NOMO-1 (cell line): ENCODE results near the gene GDPD4.

Experiments used
- DNase-seq, 2 experiments: peaks; one replicate each; lab custom pipeline; 2025; ENCODE audit not compliant: unreplicated experiment in 2 of 2; lab: John Stamatoyannopoulos, UW

Gene GDPD4

DNA sequence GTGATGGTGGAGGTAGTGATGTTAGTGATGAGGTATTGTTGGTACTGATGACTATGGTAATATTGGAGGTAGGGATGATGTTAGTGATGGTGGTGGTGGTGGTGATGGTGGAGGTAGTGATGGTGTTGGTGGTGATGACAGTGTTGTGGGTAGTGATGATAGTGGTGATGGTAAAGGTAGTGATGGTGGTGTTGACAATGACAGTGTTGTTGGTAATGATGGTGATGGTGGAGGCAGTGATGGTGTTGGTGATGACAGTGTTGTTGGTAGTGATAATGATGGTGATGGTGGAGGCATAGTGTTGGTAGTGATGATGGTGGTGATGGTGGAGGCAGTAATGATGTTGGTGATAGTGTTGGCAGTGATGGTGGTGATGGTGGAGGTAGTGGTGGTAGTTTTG lies 108.3 kb downstream of the GDPD4 start:
- DNase-seq: no peak

DNA sequence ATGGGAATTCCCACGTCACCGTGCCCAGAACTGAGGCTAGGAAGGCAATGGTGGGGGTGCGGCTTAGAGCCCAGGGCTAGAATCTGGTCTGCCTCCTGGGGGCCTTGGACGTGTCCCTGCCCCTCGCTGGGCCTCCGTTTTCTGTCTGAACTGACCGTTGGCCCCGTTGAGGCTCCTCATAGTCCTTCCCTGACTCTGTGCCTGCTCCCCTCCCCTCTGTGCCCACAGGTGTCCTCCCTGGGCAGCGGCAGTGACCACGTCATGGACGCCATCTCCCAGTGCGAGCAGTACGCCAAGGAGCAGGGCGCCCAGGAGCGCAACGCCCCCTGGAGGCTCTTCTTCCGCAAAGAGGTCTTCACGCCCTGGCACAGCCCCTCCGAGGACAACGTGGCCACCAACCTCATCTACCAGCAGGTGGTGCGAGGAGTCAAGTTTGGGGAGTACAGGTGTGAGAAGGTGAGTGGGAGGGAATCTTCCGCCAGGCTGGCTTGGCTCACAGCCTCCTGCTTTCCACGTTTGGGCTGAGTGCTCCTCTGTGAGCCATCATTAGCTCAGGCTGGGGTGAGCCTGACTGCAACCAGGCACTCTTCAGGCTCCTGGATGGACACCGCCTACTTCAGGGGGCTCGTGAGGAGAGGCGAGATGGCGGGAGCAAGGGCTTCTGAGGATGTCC lies 109.5 kb downstream of the GDPD4 start:
- DNase-seq: peak in 1 of 2 experiments; percentile 15

DNA sequence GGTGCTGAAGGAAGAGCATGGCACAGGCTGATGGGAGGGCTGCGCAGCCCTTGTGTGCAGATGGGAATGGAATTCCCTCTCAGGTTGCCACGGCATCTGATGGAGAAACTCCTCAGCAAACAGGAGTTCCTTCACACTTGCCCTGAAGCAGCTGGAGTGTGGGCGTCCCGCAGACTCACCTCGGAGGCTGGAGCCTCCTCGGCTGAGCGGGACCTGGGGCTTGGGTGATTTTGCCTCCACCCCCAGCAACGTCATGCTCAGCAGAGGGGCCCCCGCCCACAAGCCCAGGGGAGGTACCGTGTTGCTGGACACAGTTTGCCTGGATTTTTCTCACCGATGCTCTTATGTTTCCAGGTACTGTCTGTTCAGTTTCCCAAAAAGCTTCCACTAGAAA lies 110.1 kb downstream of the GDPD4 start:
- no peak for DNase-seq

DNA sequence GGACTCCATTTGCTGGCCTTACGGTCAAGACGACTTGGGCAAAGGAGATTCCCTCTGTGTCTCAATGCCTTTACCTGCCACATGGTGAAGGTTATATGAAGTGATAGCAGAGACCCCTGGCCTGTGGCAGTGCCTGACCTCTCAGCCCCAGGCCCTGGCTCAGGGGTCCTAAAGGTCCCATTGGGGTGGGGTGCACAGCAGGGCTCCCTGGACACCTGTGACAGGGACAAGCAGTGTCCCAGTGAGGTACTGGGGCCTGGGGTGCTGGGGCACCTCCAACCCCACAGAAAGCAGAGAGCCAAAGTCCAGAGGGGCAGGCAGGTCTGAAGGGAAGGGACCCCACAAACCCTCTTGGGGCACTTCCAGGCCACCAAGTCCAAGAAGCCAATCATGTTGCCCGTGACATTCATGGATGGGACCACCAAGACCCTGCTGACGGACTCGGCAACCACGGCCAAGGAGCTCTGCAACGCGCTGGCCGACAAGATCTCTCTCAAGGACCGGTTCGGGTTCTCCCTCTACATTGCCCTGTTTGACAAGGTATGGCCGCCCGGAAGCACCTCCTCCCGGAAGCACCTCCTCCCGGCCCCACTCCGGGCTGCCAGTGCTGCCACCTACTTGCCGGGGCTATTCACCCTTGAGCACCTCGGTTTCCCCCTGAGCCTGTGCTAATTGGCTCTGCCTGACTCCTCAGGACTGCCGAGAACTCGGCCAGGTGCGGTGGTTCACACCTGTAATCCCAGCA lies 111.0 kb downstream of the GDPD4 start:
- no peak for DNase-seq

DNA sequence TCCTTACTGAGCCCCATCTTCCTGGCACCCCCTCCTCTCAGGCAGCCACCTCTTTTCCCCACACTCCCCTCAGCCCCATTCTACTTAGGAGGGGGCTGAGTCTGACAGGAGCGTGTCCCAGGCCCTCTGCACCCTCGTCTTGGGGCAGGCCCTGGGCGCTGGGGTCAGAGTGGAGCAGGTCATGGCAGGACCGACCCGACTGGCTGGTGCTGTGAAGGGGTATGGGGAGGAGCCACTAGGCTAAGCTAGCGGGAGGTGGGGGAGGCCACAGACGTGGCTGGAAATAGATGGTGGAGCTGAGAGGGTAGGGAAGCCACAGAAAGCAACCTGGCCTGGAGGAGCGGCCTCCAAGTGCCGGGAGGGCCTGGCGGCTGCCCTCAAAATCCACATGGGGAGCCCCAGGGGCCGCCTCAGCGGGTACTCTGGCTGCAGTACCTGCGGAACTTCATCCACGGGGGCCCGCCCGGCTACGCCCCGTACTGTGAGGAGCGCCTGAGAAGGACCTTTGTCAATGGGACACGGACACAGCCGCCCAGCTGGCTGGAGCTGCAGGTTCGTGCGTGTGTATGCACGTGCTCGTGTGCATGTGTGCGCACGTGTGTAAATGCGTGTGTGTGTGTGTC lies 111.8 kb downstream of the GDPD4 start:
- DNase-seq: no peak

DNA sequence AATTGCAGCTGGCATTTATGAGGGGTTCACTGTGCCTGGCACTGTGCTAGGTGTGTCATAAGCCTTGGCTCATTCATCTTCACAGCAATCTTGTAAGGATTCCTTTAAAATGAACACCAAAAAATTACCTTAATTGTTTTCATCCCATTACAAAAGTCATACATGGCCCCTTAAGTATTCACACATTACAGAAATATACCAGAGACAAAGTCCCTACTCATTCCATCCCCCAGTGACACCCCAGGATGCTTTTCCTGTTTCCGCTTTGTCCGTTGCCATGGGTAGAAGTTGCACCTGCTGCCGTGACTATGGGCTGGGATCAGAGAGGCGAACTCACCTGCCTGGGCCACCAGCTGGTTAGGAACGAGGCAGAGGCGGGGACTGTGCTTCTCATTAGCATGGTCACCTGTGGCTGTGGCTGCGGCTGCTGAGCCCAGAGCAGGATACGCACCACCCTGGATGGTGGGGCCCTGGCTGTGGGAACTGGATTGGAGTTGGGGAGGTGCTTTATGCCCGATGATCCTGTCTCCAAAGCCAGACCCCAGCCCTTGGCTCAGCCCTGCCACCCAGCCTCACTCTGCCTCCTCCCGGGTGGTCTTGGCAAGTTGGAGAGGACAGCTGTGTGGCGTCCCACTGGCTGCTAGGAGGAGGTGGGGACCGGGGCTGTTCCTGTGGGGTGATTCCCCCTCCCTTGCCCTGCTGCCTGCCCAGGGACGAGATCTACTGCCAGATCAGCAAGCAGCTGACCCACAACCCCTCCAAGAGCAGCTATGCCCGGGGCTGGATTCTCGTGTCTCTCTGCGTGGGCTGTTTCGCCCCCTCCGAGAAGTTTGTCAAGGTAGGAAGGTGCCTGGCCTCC lies 112.6 kb downstream of the GDPD4 start:
- DNase-seq: no peak

DNA sequence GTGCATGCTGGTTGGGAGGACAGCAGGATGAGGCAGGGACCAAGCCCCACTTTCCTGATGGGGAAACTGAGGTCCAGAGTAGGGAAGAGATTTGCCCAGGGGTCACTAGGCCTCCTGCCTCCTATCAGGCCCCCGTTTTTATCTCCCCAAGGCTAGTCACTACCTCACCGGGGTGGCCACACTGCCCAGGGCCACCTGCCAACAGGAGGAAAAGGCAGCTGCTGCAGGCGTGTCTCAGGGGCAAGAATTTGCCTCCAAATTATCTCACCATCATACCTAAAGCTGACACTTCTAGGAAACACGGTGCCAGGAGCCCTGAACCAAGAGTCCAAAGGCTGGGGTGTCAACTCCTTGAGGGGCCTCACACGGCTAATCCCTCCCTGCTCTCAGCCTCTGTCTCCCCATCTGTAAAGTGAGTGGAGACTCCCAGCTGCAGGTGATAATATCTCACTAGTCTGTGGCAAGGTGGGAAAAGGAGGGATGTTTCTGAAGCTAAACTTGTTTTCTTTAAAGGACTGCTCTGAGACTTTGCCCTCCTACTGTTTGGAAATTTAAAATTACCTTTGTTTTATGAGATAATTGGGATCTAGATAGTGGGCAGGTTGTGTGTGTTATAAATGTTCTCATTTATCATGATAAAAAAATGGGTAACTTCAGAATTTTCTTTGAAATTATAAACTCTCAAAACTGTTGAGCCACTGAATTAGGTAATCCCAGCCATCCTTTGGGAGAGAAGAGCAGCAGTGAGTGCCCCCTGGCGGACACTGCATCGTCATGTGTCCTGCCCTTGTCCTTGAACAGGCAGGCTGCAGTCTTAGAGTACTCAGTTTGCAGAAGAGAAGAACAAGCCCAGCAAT lies 113.5 kb downstream of the GDPD4 start:
- DNase-seq: peak; percentile 9 to 59

DNA sequence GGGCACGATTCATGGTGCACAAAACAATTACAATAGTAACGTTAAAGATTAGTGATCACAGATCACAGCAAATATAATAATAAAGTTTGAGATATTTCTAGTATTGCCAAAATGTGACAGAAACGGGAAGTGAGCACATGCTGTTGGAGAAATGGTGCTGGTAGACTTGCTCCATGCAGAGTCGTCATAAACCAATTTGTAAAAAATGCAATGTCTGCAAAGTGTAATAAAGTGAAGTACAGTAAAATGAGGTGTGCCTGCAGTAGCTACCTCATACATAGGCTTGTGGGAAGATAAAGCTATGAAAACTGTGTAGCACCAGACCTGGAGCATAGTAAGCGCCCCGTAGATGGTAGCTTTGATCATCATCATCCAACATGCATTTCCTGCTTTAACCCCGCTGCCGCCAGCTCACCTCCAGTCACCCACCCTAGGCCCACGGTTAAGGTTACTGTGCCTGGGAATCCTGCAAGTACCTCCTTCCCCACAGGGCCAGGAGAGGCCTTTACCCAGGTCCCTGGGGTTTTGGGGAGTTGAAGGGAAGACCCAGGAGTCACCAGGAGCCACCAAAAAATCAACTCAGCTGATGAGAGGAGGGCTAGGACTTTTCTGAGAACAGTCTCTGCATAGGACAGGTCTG lies 114.3 kb downstream of the GDPD4 start:
- peak in 1 of 2 experiments; percentile 18 for DNase-seq

DNA sequence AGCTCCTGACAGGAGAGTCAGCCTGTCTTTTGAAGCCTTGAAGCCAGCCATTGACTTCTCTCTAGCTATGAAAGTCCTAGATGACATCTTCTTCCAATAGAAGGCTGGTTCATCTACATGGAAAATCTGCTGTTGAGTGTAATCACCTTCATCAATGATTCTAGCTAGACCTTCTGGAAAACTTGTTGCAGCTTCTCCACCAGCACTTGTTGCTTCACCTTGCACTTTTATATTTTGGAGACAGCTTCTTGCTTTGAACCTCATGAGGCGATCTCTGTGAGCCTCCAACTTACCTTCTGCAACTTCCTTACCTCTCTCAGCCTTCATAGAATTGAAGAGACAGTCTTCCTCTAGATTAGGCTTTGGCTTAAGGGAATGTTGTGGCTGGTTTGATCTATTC lies 115.2 kb downstream of the GDPD4 start:
- no peak for DNase-seq

DNA sequence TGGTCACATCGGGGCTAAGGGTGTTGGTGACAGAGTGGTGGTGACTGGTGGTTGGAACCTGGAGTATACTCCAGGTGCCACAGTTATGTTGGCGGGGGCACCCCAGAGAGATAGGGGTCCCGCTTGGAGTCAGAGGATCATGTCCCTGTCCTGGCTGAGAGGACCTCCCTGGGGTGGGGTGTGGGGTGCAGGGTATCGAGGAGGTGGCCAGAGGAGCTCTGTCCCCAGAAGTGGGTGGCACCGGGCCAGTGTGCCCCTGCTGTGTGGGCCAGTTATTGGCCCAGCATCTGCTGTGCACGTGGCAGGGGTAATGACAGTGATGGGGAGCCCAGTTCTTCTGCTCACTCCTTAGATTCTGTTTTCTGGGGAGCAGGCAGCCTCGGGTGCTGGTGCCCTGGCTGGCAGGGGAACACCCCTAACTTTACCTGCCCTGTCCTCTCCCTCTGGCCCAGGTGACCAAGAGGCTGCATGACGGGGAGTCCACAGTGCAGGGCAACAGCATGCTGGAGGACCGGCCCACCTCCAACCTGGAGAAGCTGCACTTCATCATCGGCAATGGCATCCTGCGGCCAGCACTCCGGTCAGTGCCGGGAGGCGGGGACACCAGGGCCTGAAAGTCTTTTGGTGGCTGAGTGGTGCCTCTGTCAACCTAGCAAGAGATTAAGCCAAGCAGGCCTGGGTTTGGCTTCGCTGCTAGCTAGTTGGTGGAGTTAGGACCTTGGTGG lies 117.2 kb downstream of the GDPD4 start:
- DNase-seq: no peak

DNA sequence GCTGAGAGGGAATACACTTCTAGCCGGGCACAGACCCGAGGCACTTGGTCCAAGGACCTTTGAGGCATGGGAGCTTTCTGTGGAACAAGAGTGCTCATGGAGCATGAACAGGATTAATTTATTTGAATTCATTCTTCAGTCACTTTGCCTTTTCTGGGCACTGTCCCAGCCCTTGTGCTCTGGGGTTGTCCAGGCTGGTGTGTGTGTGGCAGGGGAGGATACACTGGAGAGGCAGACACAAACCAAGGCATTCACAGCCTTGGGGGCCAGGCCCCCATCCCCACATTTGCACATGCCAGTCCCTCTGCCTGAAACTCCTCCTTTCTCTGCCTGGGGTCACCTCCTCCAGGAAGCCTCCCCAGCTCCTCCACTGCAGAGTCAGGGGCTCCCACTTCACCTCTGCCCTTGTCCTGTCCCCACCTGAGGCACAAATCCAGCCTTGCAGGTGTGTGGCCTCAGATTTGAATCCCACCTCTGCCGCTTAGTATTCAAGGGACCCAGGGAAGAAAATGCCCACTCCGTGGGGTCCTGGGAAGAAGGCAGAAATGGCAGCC lies 118.0 kb downstream of the GDPD4 start:
- DNase-seq: no peak

DNA sequence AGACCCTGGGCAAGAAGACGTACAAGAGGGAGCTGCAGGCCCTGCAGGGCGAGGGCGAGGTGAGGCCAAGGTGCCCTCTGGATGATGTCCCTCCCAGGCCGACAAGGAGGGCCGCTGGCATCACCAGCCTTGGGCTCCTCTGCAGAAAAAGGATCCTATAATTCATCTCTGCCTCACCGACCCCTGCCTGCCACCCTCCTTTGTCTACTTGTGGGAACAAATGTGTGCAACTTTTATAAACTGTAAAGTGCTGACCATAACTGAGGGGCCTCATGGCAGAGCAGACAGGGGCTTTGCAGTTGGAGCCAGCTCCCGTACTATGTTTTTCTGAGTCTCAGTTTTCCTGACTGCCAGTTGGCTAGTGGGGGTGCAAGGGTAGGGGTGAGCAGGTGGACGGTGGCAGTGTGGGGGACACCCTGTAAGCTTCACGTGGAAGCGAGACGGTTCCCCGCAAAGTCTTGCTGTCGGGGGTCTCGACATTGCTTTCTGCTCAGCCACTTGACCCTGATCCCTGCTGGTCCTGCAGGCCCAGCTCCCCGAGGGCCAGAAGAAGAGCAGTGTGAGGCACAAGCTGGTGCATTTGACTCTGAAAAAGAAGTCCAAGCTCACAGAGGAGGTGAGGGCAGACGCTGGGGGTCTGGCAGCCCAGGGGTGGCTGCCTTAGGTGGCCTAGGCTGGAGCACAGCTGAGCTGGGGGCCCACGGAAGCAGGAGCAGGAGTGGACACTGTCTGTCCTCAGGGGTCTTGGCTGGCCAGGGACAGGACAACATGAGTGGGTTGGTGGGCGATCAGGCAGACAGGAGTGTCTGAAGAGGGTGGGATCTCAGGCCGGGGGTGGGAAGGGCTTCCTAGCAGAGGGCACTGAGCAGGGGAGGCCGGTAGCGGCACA lies 118.7 kb downstream of the GDPD4 start:
- DNase-seq: no peak

DNA sequence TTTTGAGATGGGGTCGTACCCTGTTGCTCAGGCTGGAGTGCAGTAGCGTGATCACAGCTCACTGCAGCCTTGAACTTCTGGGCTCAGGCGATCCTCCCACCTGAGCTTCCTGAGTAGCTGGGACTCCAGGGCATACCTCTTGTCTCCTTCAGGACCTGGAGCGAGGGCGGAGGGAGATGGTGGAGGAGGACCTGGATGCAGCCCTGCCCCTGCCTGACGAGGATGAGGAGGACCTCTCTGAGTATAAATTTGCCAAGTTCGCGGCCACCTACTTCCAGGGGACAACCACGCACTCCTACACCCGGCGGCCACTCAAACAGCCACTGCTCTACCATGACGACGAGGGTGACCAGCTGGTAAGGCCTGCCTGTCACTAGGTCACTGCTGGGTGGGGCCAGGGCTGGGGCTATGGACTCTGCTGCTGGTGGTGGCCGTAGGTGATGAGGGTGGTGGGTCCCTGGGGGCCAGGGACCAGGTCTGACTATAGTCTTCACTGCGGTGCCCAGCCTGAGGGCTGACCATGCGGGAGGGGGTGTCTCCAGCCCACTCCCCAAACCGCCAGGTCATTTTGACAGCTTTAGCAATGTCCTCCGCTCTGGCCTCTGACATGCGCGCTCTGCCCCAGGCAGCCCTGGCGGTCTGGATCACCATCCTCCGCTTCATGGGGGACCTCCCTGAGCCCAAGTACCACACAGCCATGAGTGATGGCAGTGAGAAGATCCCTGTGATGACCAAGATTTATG lies 119.5 kb downstream of the GDPD4 start:
- no peak for DNase-seq

DNA sequence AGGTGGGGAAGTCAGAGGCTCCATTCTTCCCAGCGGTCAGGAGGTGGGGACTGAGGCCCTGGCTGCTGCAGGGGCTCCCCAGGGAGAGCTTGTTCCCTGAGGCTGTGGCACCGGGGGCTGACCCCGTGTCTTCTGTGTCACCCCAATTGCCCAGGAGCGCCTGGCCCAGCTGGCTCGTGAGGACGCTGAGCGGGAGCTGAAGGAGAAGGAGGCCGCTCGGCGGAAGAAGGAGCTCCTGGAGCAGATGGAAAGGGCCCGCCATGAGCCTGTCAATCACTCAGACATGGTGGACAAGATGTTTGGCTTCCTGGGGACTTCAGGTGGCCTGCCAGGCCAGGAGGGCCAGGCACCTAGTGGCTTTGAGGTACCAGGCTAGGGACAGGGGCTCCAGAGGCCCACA lies 120.3 kb downstream of the GDPD4 start:
- DNase-seq: no peak

DNA sequence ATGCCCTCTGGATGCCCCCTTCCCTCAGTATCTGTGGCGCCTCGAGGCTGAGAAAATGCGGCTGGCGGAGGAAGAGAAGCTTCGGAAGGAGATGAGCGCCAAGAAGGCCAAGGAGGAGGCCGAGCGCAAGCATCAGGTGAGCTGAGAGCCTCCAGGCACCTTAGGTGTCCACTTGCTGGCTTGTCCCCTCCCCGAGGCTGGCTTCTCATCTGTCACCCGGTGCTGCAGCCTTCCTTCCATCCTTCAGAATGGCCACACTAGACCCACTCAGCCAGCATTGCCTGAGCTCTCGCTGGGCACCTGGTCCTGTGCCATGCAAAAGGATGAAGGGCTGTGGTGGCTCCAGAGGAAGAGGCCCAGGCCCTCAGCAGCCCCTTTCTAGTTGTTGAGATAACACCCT lies 121.1 kb downstream of the GDPD4 start:
- no peak for DNase-seq

DNA sequence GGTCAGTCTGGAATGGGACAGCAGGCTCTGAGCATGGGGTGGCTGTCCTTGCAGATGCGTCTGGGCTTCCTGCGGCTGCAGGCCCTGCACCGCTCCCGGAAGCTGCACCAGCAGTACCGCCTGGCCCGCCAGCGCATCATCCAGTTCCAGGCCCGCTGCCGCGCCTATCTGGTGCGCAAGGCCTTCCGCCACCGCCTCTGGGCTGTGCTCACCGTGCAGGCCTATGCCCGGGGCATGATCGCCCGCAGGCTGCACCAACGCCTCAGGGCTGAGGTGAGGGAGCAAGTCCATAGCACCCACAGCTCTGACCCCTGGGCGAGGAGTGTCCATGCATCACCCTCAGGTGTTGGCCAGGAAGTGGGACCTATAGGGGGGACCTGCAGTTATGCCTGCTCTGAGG lies 121.8 kb downstream of the GDPD4 start:
- DNase-seq: no peak

DNA sequence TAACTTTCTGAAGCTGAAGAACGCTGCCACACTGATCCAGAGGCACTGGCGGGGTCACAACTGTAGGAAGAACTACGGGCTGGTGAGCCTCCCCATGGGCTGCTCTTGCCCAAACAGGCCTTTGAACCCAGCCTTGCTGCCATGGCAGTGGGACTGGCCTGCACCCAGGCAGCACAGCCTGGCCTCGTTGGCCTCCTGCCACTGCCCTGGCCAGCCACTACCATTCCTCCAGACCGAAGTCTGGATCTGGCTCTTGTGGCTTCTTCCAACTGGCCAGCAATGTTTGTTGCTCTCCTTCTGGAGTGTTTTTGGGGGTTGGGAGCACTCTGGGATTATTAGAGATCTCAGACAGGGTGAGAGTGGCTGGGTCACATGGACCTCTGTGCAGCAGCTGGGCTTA lies 122.4 kb downstream of the GDPD4 start:
- DNase-seq: no peak
